ENCODE data around the gene BAG1.

BAG1 gene

GRCh38 chr9:33210006-33210715, 54.3 kb downstream of the BAG1 start:
- DNase-seq (ENCODE audit: low read depth in 2 of 2) = no peak

DNA sequence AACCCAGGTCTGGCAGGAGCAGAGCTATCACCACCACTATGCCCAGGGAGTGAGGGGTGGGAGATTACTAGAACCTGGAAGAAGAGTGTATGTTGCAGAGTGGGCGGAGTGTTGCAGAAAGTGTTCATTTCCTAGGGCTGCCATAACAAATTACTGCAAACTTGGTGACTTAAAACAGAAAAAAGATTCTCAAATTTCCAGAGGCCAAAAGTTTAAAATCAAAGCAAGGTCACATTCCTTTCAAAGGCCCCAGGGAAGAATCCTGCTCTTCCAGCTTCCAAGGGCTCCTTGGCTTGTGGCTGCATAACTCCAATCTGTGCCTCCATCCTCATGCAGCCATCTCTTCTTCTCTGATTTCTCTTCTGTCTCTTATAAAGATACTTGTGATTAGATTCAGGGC, 55.1 kb downstream of the BAG1 start:
- no peak for DNase-seq (ENCODE audit: low read depth in 2 of 2)

DNA sequence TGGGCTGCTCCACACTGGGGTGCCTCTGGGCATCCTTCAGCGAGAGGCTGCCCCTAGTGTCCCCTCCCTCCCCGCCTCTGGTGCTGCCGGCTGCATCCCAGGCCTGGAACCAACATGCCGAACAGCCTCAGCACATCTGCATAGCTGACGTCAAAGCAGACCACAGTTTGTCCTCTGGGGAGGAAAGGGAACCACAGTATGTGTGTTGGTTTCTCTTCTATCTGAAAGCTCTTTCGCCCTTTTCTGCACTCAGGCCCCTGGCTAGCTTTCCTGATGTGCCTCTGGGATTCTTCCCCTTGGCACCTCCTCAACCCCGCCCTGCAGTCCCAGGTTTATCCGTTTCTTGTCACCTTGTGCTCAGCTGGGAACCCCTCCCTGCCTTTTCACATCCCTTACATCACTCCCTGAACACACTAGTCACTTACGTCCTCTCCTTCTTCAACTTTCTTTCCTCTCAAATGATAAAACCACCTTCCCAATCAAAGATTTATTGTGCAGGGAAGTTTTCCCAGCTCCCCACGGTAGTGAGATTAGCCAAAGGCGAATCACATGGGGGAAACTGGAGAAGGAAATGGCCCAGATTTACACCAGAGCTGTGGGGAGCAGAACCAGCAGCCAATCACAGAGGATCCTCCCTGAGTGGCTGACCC, 61.8 kb downstream of the BAG1 start:
- DNase-seq (ENCODE audit: low read depth in 2 of 2) = peak; percentile 12
